HEK293T (cell line): Measurements from ENCODE around the gene MUC5B.

Source experiments
- CTCF ChIA-PET: fragments of 350-600 bp; formaldehyde crosslinking; extraction: SDS; loops from one replicate; lab custom pipeline; 2021; ENCODE audit warnings: antibody characterized with exemption, inconsistent platforms; lab: Yijun Ruan, JAX
- POLR2A ChIA-PET: fragments of 350-600 bp; formaldehyde crosslinking; extraction: SDS; loops from one replicate; lab custom pipeline; 2020; ENCODE audit warnings: antibody characterized with exemption, inconsistent platforms; lab: Yijun Ruan, JAX
- DNase-seq: peaks from one replicate; pipeline ENCODE4 v3.0.0; 2012; ENCODE audit warnings: mixed read lengths; ENCODE audit errors: extremely low spot score
- ARNT ChIP-seq: fragments of 450-650 bp; IDR thresholded peaks from 2 replicates; pipeline ENCODE4 v1.6.1; 2017; ENCODE audit warnings: mild to moderate bottlenecking
- BHLHE40 ChIP-seq: fragments of 450-650 bp; IDR thresholded peaks from 2 replicates; pipeline ENCODE4 v1.6.1; 2016; ENCODE audit warnings: mild to moderate bottlenecking, moderate library complexity, borderline replicate concordance
- CTBP1 ChIP-seq: fragments of 450-650 bp; IDR thresholded peaks from 2 replicates; pipeline ENCODE4 v1.6.1; 2016; ENCODE audit warnings: borderline replicate concordance
- ELF4 ChIP-seq: fragments of 450-650 bp; IDR thresholded peaks from 2 replicates; pipeline ENCODE4 v1.6.1; 2017; ENCODE audit warnings: antibody characterized with exemption
- FOXA1 ChIP-seq: fragments of 450-650 bp; IDR thresholded peaks from 2 replicates; pipeline ENCODE4 v1.6.1; 2016; ENCODE audit warnings: mild to moderate bottlenecking
- FOXK2 ChIP-seq: fragments of 450-650 bp; IDR thresholded peaks from 2 replicates; pipeline ENCODE4 v1.6.1; 2016; ENCODE audit warnings: mild to moderate bottlenecking
- FOXM1 ChIP-seq: fragments of 450-650 bp; IDR thresholded peaks from 2 replicates; pipeline ENCODE4 v1.6.1; 2017; ENCODE audit warnings: mild to moderate bottlenecking, borderline replicate concordance
- HDGF ChIP-seq: fragments of 450-650 bp; IDR thresholded peaks from 2 replicates; pipeline ENCODE4 v1.6.1; 2017; ENCODE audit warnings: antibody characterized with exemption, borderline replicate concordance
- L3MBTL2 ChIP-seq: fragments of 450-650 bp; conservative IDR thresholded peaks from 2 replicates; pipeline ENCODE4 v1.6.1; 2016; ENCODE audit warnings: mild to moderate bottlenecking
- LEF1 ChIP-seq: fragments of 450-650 bp; IDR thresholded peaks from 2 replicates; pipeline ENCODE4 v1.6.1; 2017; ENCODE audit warnings: mild to moderate bottlenecking, borderline replicate concordance
- NFRKB ChIP-seq: fragments of 450-650 bp; IDR thresholded peaks from 2 replicates; pipeline ENCODE4 v1.6.1; 2016; ENCODE audit warnings: mild to moderate bottlenecking, moderate library complexity
- SP1 ChIP-seq: fragments of 450-650 bp; IDR thresholded peaks from 2 replicates; pipeline ENCODE4 v1.6.1; 2017
- SUZ12 ChIP-seq: fragments of 450-650 bp; IDR thresholded peaks from 2 replicates; pipeline ENCODE4 v1.6.1; 2016; ENCODE audit warnings: mild to moderate bottlenecking
- TARDBP ChIP-seq: fragments of 450-650 bp; IDR thresholded peaks from 2 replicates; pipeline ENCODE4 v1.6.1; 2016
- ZNF384 ChIP-seq: fragments of 450-650 bp; IDR thresholded peaks from 2 replicates; pipeline ENCODE4 v1.6.1; 2016
- TF ChIP-seq, protein P1 (sequence below): fragments of 450-650 bp; IDR thresholded peaks from 2 replicates; pipeline ENCODE4 v1.6.1; 2016

The MUC5B gene

DNA sequence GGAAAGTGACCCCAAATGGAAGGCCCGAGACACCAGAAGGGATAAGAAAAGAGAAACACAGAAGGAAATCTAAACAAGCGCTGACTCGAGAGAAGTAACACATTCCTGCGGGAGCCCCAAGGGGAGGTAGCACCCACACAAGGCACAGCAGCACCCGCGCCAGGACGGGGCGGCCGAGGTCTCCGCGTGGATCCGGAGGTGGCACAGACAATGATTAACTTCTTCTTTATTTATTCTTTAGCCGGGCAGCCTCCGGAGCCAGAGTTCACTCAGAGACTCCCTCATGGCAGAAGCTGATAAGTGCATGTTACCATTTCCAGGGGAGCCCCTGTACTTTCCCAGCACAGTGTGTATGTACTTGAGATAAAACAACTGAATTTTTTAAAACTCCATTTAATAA lies 81.5 kb downstream of the MUC5B start:
- TF ChIP-seq L3MBTL2 (no peak), ARNT (no peak), BHLHE40 (no peak), ZNF384 (no peak), TARDBP (no peak), FOXM1 (no peak), LEF1 (no peak), SP1 (no peak), FOXK2 (no peak), CTBP1 (no peak), NFRKB (no peak), ELF4 (no peak), HDGF (no peak)
- TF ChIP-seq, protein P1, sequence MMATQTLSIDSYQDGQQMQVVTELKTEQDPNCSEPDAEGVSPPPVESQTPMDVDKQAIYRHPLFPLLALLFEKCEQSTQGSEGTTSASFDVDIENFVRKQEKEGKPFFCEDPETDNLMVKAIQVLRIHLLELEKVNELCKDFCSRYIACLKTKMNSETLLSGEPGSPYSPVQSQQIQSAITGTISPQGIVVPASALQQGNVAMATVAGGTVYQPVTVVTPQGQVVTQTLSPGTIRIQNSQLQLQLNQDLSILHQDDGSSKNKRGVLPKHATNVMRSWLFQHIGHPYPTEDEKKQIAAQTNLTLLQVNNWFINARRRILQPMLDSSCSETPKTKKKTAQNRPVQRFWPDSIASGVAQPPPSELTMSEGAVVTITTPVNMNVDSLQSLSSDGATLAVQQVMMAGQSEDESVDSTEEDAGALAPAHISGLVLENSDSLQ, result no peak
- POLR2A ChIA-PET, result no interaction called here
- no peak for DNase-seq
- CTCF ChIA-PET, result interaction anchor here (0.6 kb wide), 1 partner anchor 80 kb away, joined by 4 read pairs; no protein-coding TSS in a partner anchor

DNA sequence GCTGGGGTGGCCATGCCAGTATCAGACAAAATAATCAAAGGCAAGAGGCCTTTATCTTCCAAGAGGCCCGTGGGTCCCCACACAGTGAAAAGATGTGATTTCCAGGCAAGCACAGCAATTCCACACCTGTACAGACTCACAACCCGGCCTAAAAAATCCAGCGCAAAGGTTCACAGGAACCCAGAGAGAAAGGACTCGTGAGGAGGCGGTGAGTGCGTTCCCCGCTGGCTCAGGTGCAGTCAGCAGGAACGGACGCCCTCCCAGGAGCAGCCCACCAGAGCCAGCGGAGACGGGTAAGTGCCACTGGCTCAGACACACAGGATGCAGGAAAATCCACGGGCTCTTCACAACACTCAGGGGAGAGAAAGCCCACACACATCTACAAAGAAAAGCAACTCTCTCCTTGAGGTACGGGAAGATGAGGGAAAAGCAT lies 82.2 kb downstream of the MUC5B start:
- POLR2A ChIA-PET, result no interaction called here
- CTCF ChIA-PET, result no interaction called here
- TF ChIP-seq SUZ12 (no peak), LEF1 (no peak), FOXA1 (no peak), ELF4 (no peak), TARDBP (no peak), FOXM1 (no peak), FOXK2 (no peak), ZNF384 (no peak), CTBP1 (no peak), NFRKB (no peak), SP1 (no peak), ARNT (no peak)
- no peak for DNase-seq

- no peak for TF ChIP-seq SP1
- no peak for TF ChIP-seq ZNF384
- no peak for TF ChIP-seq FOXM1
- TF ChIP-seq L3MBTL2, result no peak
- TF ChIP-seq LEF1, result no peak
- TF ChIP-seq, protein P1, result no peak
- TF ChIP-seq FOXA1, result no peak
- TF ChIP-seq ARNT, result no peak
- TF ChIP-seq BHLHE40, result no peak
- no peak for TF ChIP-seq ELF4
- TF ChIP-seq CTBP1, result no peak
- TF ChIP-seq SUZ12, result no peak
- no peak for DNase-seq
- CTCF ChIA-PET, result no interaction called here
- POLR2A ChIA-PET, result no interaction called here
Observed at GRCh38 chr11:1305501-1306056, 82.7 kb downstream of the MUC5B start.

- ChIA-PET POLR2A (no interaction called here), CTCF (no interaction called here)
- TF ChIP-seq FOXK2, result no peak
- no peak for TF ChIP-seq TARDBP
- DNase-seq, result no peak
Observed at GRCh38 chr11:1306186-1307162, 83.6 kb downstream of the MUC5B start.

- ChIA-PET CTCF (no interaction called here), POLR2A (no interaction called here)
- TF ChIP-seq FOXA1 (no peak), SUZ12 (no peak), FOXK2 (no peak), ELF4 (no peak), LEF1 (no peak), TARDBP (no peak), NFRKB (no peak), BHLHE40 (no peak), ARNT (no peak), ZNF384 (no peak), HDGF (no peak), FOXM1 (no peak), L3MBTL2 (no peak), CTBP1 (no peak), SP1 (no peak)
- TF ChIP-seq, protein P1, result no peak
- DNase-seq, result no peak
Observed at GRCh38 chr11:1307163-1307870, 84.5 kb downstream of the MUC5B start.
